HG02763 (cell line): ENCODE measurements around the gene DOC2B.
"Not testable (repeated sequence)": the region's sequence is repeated elsewhere in the genome, so short reads cannot be mapped to it uniquely, and the experiment has no call there.

Source experiments
- ATAC-seq: cut with Tn5 transposase; IDR thresholded peaks from one replicate; pipeline ENCODE4 v1.9.1; 2021; ENCODE audit warnings: mild to moderate bottlenecking, moderate library complexity; ENCODE audit not compliant: unreplicated experiment

The DOC2B gene

GRCh38 chr17:146983-147761, 34.3 kb downstream of the DOC2B start:
- ATAC-seq = no peak

GRCh38 chr17:146546-146945, 34.9 kb downstream of the DOC2B start:
- ATAC-seq = no peak

GRCh38 chr17:145671-146541, 35.5 kb downstream of the DOC2B start:
- no peak for ATAC-seq

GRCh38 chr17:144936-145670, 36.3 kb downstream of the DOC2B start:
- no peak for ATAC-seq

GRCh38 chr17:143785-144281, 37.6 kb downstream of the DOC2B start:
- ATAC-seq = no peak

- ATAC-seq = no peak
Measured at GRCh38 chr17:142876-143784, 38.3 kb downstream of the DOC2B start.

- no peak for ATAC-seq
Measured at GRCh38 chr17:142102-142661, 39.3 kb downstream of the DOC2B start.

- ATAC-seq = not testable (repeated sequence)
Measured at GRCh38 chr17:139401-140205, 41.8 kb downstream of the DOC2B start.

GRCh38 chr17:137166-137807, 44.2 kb downstream of the DOC2B start, which contains the start of gene SCGB1C2:
Gene SCGB1C2, plus strand, starts transcription at chr17:137569. Its CDS starts 22 bp downstream, at chr17:137591.
- not testable (repeated sequence) for ATAC-seq

GRCh38 chr17:136531-136930, 44.9 kb downstream of the DOC2B start:
- peak; percentile 64 for ATAC-seq

- not testable (repeated sequence) for ATAC-seq
Measured at GRCh38 chr17:135895-136294, 45.6 kb downstream of the DOC2B start.

GRCh38 chr17:135022-135421, 46.4 kb downstream of the DOC2B start:
- not testable (repeated sequence) for ATAC-seq

GRCh38 chr17:134332-134785, 47.1 kb downstream of the DOC2B start:
- ATAC-seq = peak; percentile 73

- ATAC-seq = not testable (repeated sequence)
Measured at GRCh38 chr17:133932-134331, 47.5 kb downstream of the DOC2B start.

GRCh38 chr17:118339-118917, 63.0 kb downstream of the DOC2B start:
- ATAC-seq = not testable (repeated sequence)

GRCh38 chr17:113111-113510, 68.3 kb downstream of the DOC2B start:
- ATAC-seq = not testable (repeated sequence)
